ENCODE results near the gene APOC3. TPM values are rescaled to one million over a fixed set of nuclear protein-coding genes. Genes with fewer than 3 reads are reported as not detected.

APOC3 gene
- total and polyA plus RNA-seq, 3 experiments from 2014 or later = not detected

GRCh38 chr11:116840224-116840745, 10.6 kb downstream of the APOC3 start:
- Histone ChIP-seq H3K36me3 (ENCODE audit: insufficient read depth, low read length) (no peaks in the 10 kb centered on the region), H3K27ac (ENCODE audit: low read depth, low read length) (no peak overlapping the region), H3K4me1 (ENCODE audit: insufficient read depth, low read length) (peaks cover 4% of the 10 kb centered on the region), H3K4me3 (ENCODE audit: low read length) (no peak overlapping the region), H3K9me3 (ENCODE audit: low read length) (no peaks in the 10 kb centered on the region), H3K27me3 (ENCODE audit: insufficient read depth, low read length, poor library complexity, severe bottlenecking) (no peaks in the 10 kb centered on the region)
- POLR2A ChIA-PET = interaction anchor here (0.5 kb wide), 1 partner anchor 42 kb away, joined by 3 read pairs; no protein-coding TSS in a partner anchor
- DNase-seq = no peak
- no peak overlapping the region for H3K4me3 Mint-ChIP-seq
- H3K9me3 Mint-ChIP-seq = no peaks in the 10 kb centered on the region
- peak overlapping the region in 1 of 8 donors; percentile 84 for H3K27ac Mint-ChIP-seq
- H3K36me3 Mint-ChIP-seq = peaks cover 4 to 21% (median 14%) of the 10 kb centered on the region in 3 donors
- CTCF ChIA-PET = interaction anchor here (1.0 to 3.4 kb wide), 4 partner anchors 13 to 266 kb away, joined by 3 to 19 read pairs (median 4); no protein-coding TSS in a partner anchor
- no peaks in the 10 kb centered on the region for H3K27me3 Mint-ChIP-seq
- peaks cover 0 to 22% (median 6%) of the 10 kb centered on the region in 3 donors for H3K4me1 Mint-ChIP-seq

GRCh38 chr11:116840746-116841296, 11.1 kb downstream of the APOC3 start:
- Histone ChIP-seq H3K9me3 (ENCODE audit: low read length) (no peaks in the 10 kb centered on the region), H3K27ac (ENCODE audit: low read depth, low read length) (no peak overlapping the region), H3K4me3 (ENCODE audit: low read length) (no peak overlapping the region), H3K36me3 (ENCODE audit: insufficient read depth, low read length) (peaks cover under 1% of the 10 kb centered on the region), H3K27me3 (ENCODE audit: insufficient read depth, low read length, poor library complexity, severe bottlenecking) (no peaks in the 10 kb centered on the region), H3K4me1 (ENCODE audit: insufficient read depth, low read length) (no peaks in the 10 kb centered on the region)
- ChIA-PET CTCF (interaction anchor here (1.4 to 3.4 kb wide), 2 partner anchors 12 to 264 kb away, joined by 3 to 19 read pairs; no protein-coding TSS in a partner anchor), POLR2A (no interaction called here)
- no peaks in the 10 kb centered on the region for H3K9me3 Mint-ChIP-seq
- no peaks in the 10 kb centered on the region for H3K27me3 Mint-ChIP-seq
- H3K4me1 Mint-ChIP-seq = peaks cover 0 to 18% (median 5%) of the 10 kb centered on the region in 3 donors
- H3K27ac Mint-ChIP-seq = peak overlapping the region in 3 of 8 donors; percentile 29 to 84 (median 33)
- DNase-seq = no peak
- H3K4me3 Mint-ChIP-seq = peak overlapping the region in 1 of 7 donors; percentile 46
- peaks cover 6 to 27% (median 19%) of the 10 kb centered on the region in 3 donors for H3K36me3 Mint-ChIP-seq

DNA sequence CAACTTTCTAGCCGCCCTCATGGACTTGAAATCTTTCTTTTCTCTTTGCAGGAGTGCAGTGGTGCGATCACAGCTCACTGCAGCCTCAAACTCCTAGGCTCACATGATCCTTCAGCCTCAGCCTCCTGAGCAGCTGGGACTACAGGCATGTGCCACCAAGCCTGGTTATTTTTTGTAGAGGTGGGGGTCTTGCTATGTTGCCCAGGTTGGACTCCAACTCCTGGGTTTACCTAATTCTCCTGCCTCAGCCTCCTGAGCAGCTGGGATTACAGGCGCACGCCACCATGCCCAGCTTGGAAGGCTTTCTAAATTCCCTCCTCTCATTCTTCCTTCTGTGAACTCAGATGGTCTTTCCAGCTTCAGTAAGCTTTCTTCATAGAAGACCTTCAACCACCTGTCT, 12.4 kb downstream of the APOC3 start:
- Mint-ChIP-seq H3K36me3 (peaks cover 8 to 40% (median 25%) of the 10 kb centered on the region in 3 donors), H3K4me3 (no peak overlapping the region), H3K4me1 (peaks cover 0 to 15% (median 0%) of the 10 kb centered on the region in 3 donors), H3K27me3 (no peaks in the 10 kb centered on the region), H3K9me3 (no peaks in the 10 kb centered on the region), H3K27ac (peak overlapping the region in 1 of 8 donors; percentile 60)
- H3K27ac ChIP-seq (ENCODE audit: low read depth, low read length) = no peak overlapping the region
- no peaks in the 10 kb centered on the region for H3K27me3 ChIP-seq (ENCODE audit: insufficient read depth, low read length, poor library complexity, severe bottlenecking)
- no peak overlapping the region for H3K4me3 ChIP-seq (ENCODE audit: low read length)
- DNase-seq = no peak
- POLR2A ChIA-PET = no interaction called here
- CTCF ChIA-PET = interaction anchor here (3.4 kb wide), 1 partner anchor 11 kb away, joined by 19 read pairs; no protein-coding TSS in a partner anchor
- H3K36me3 ChIP-seq (ENCODE audit: insufficient read depth, low read length) = peaks cover 11% of the 10 kb centered on the region
- H3K9me3 ChIP-seq (ENCODE audit: low read length) = no peaks in the 10 kb centered on the region
- H3K4me1 ChIP-seq (ENCODE audit: insufficient read depth, low read length) = no peaks in the 10 kb centered on the region

- peak overlapping the region in 2 of 8 donors; percentile 38 to 62 for H3K27ac Mint-ChIP-seq
- Histone ChIP-seq H3K27ac (ENCODE audit: low read depth, low read length) (no peak overlapping the region), H3K27me3 (ENCODE audit: insufficient read depth, low read length, poor library complexity, severe bottlenecking) (no peaks in the 10 kb centered on the region), H3K4me1 (ENCODE audit: insufficient read depth, low read length) (no peaks in the 10 kb centered on the region), H3K36me3 (ENCODE audit: insufficient read depth, low read length) (peaks cover 19% of the 10 kb centered on the region), H3K4me3 (ENCODE audit: low read length) (no peak overlapping the region), H3K9me3 (ENCODE audit: low read length) (no peaks in the 10 kb centered on the region)
- ChIA-PET CTCF (no interaction called here), POLR2A (no interaction called here)
- H3K4me1 Mint-ChIP-seq = peaks cover 0 to 17% (median 0%) of the 10 kb centered on the region in 3 donors
- H3K27me3 Mint-ChIP-seq = no peaks in the 10 kb centered on the region
- H3K4me3 Mint-ChIP-seq = no peak overlapping the region
- DNase-seq = no peak
- H3K9me3 Mint-ChIP-seq = no peaks in the 10 kb centered on the region
- H3K36me3 Mint-ChIP-seq = peaks cover 8 to 47% (median 29%) of the 10 kb centered on the region in 3 donors
Measured at GRCh38 chr11:116842909-116843308, 13.2 kb downstream of the APOC3 start.

- peaks cover 8 to 53% (median 29%) of the 10 kb centered on the region in 3 donors for H3K36me3 Mint-ChIP-seq
- H3K9me3 Mint-ChIP-seq = no peaks in the 10 kb centered on the region
- Histone ChIP-seq H3K4me3 (ENCODE audit: low read length) (no peak overlapping the region), H3K27me3 (ENCODE audit: insufficient read depth, low read length, poor library complexity, severe bottlenecking) (no peaks in the 10 kb centered on the region), H3K9me3 (ENCODE audit: low read length) (no peaks in the 10 kb centered on the region), H3K36me3 (ENCODE audit: insufficient read depth, low read length) (peaks cover 19% of the 10 kb centered on the region), H3K27ac (ENCODE audit: low read depth, low read length) (no peak overlapping the region), H3K4me1 (ENCODE audit: insufficient read depth, low read length) (no peaks in the 10 kb centered on the region)
- H3K4me3 Mint-ChIP-seq = no peak overlapping the region
- no peak for DNase-seq
- peaks cover 0 to 17% (median 0%) of the 10 kb centered on the region in 3 donors for H3K4me1 Mint-ChIP-seq
- no peak overlapping the region for H3K27ac Mint-ChIP-seq
- POLR2A ChIA-PET = no interaction called here
- CTCF ChIA-PET = interaction anchor here (1.1 kb wide), 1 partner anchor 8 kb away, joined by 7 read pairs; no protein-coding TSS in a partner anchor
- no peaks in the 10 kb centered on the region for H3K27me3 Mint-ChIP-seq
Measured at GRCh38 chr11:116843661-116844060, 14.0 kb downstream of the APOC3 start.

- H3K27ac ChIP-seq (ENCODE audit: low read depth, low read length) = no peak overlapping the region
- no peaks in the 10 kb centered on the region for H3K9me3 Mint-ChIP-seq
- H3K27me3 ChIP-seq (ENCODE audit: insufficient read depth, low read length, poor library complexity, severe bottlenecking) = no peaks in the 10 kb centered on the region
- H3K4me3 ChIP-seq (ENCODE audit: low read length) = no peak overlapping the region
- peaks cover 19% of the 10 kb centered on the region for H3K36me3 ChIP-seq (ENCODE audit: insufficient read depth, low read length)
- ChIA-PET POLR2A (interaction anchor here (0.6 kb wide), 1 partner anchor 403 kb away, joined by 3 read pairs; no protein-coding TSS in a partner anchor), CTCF (interaction anchor here (1.1 kb wide), 1 partner anchor 9 kb away, joined by 7 read pairs; no protein-coding TSS in a partner anchor)
- no peak overlapping the region for H3K4me3 Mint-ChIP-seq
- H3K4me1 ChIP-seq (ENCODE audit: insufficient read depth, low read length) = peaks cover 2% of the 10 kb centered on the region
- DNase-seq = no peak
- peaks cover 12 to 62% (median 32%) of the 10 kb centered on the region in 3 donors for H3K36me3 Mint-ChIP-seq
- peak overlapping the region in 2 of 8 donors; percentile 63 to 83 for H3K27ac Mint-ChIP-seq
- H3K4me1 Mint-ChIP-seq = peaks cover 3 to 19% (median 4%) of the 10 kb centered on the region in 3 donors
- H3K27me3 Mint-ChIP-seq = no peaks in the 10 kb centered on the region
- no peaks in the 10 kb centered on the region for H3K9me3 ChIP-seq (ENCODE audit: low read length)
Measured at GRCh38 chr11:116844722-116845121, 15.0 kb downstream of the APOC3 start.

GRCh38 chr11:116847612-116848011, 17.9 kb downstream of the APOC3 start:
- Histone ChIP-seq H3K9me3 (ENCODE audit: low read length) (no peaks in the 10 kb centered on the region), H3K27me3 (ENCODE audit: insufficient read depth, low read length, poor library complexity, severe bottlenecking) (no peaks in the 10 kb centered on the region), H3K36me3 (ENCODE audit: insufficient read depth, low read length) (peaks cover 19% of the 10 kb centered on the region), H3K4me3 (ENCODE audit: low read length) (no peak overlapping the region), H3K4me1 (ENCODE audit: insufficient read depth, low read length) (peaks cover 31% of the 10 kb centered on the region), H3K27ac (ENCODE audit: low read depth, low read length) (no peak overlapping the region)
- Mint-ChIP-seq H3K4me3 (no peak overlapping the region), H3K36me3 (peaks cover 13 to 70% (median 37%) of the 10 kb centered on the region in 3 donors), H3K27ac (peak overlapping the region in 4 of 8 donors; percentile 42 to 79 (median 50)), H3K9me3 (no peaks in the 10 kb centered on the region), H3K27me3 (no peaks in the 10 kb centered on the region), H3K4me1 (peaks cover 31 to 37% (median 33%) of the 10 kb centered on the region in 3 donors)
- POLR2A ChIA-PET = interaction anchor here (0.8 kb wide), 1 partner anchor 12 kb away, joined by 3 read pairs; no protein-coding TSS in a partner anchor
- no peak for DNase-seq
- CTCF ChIA-PET = interaction anchor here (3.4 kb wide), 1 partner anchor 11 kb away, joined by 32 read pairs; the partner anchor contains the start of gene APOA1

DNA sequence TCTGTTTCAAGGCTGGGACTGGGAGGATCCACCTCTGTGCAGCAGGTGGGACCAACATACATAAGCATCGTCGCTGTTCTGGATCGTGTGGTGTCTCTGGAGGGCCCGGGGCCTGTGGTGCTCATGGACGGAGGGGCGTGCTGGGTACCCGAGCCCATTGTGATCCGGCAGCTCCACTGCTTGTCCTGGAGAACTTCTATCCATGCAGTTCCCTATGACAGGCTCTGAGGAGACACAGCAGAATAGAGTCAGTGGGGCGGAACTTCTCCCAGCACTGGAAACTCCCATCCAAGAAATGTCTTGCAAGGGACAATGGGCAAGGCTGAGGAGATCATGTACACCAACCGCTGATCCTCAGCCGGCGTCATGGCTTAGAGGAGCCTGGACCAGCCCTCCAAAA, 19.4 kb downstream of the APOC3 start:
- Histone ChIP-seq H3K4me1 (ENCODE audit: insufficient read depth, low read length) (peaks cover 45% of the 10 kb centered on the region), H3K4me3 (ENCODE audit: low read length) (no peak overlapping the region), H3K27me3 (ENCODE audit: insufficient read depth, low read length, poor library complexity, severe bottlenecking) (no peaks in the 10 kb centered on the region), H3K9me3 (ENCODE audit: low read length) (no peaks in the 10 kb centered on the region), H3K36me3 (ENCODE audit: insufficient read depth, low read length) (peaks cover 19% of the 10 kb centered on the region), H3K27ac (ENCODE audit: low read depth, low read length) (no peak overlapping the region)
- DNase-seq = no peak
- CTCF ChIA-PET = interaction anchor here (1.5 to 3.4 kb wide), 2 partner anchors 13 to 249 kb away, joined by 3 to 32 read pairs; partner anchors contain the start of genes APOA1 and SIK3
- Mint-ChIP-seq H3K27me3 (no peaks in the 10 kb centered on the region), H3K4me1 (peaks cover 45 to 51% (median 47%) of the 10 kb centered on the region in 3 donors), H3K27ac (peak overlapping the region in 1 of 8 donors; percentile 88), H3K4me3 (no peak overlapping the region), H3K9me3 (no peaks in the 10 kb centered on the region), H3K36me3 (peaks cover 13 to 57% (median 29%) of the 10 kb centered on the region in 3 donors)
- POLR2A ChIA-PET = no interaction called here

Measured in CD8-positive, alpha-beta memory T cell (primary cell).